ENCODE data around the gene GARIN3.
"Not testable (repeated sequence)": the region's sequence is repeated elsewhere in the genome, so short reads cannot be mapped to it uniquely, and the experiment has no call there.

Gene GARIN3

DNA sequence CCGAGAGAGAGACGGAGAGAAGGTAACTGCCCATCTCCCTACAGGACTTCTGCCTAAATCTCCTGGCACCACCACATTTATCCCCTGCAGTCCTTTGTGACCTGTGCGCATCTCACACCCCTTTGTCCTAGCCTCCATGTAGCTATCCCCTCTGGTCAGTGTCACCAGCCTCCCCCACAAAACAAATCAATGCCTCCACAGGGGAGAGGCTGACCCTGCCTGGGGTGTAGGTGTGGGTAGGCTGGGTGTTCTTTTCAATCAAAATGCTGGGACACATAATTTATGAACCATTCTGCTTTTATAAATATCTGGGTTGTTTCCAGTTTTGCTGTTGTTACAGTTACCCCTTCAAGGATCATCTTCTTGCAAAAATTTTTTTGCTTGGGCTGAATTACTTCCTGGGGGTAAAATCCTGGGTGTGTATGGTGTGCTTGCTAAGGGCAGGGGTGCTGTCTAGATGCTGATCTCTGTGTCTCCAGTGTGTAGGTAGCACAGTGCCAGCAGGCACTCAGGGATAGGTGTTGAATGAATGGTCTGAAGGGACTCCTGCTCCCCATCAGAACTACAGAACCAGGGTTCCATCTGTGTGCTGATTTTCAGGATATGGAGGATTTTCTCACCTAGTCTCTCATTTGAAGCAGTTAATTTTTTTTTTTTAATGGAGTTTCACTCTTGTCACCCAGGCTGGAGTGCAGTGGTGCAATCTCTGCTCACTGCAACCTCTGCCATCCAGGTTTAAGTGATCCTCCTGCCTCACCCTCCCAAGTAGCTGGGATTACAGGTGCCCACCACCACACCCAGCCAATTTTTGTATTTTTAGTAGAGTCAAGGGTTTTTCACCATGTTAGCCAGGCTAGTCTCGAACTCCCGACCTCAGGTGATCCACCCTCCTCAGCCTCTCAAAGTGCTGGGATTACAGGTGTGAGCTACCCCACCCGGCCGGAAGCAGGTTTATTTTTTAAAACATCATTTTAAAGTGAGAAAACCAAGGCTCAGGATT, at the start of gene GARIN3:
Gene GARIN3, minus strand, starts transcription at position 51 of the 1,000 bp plus-strand sequence. CDS start 96 bp downstream, outside the sequence.
- no peak for DNase-seq (ENCODE audit: low spot score)

DNA sequence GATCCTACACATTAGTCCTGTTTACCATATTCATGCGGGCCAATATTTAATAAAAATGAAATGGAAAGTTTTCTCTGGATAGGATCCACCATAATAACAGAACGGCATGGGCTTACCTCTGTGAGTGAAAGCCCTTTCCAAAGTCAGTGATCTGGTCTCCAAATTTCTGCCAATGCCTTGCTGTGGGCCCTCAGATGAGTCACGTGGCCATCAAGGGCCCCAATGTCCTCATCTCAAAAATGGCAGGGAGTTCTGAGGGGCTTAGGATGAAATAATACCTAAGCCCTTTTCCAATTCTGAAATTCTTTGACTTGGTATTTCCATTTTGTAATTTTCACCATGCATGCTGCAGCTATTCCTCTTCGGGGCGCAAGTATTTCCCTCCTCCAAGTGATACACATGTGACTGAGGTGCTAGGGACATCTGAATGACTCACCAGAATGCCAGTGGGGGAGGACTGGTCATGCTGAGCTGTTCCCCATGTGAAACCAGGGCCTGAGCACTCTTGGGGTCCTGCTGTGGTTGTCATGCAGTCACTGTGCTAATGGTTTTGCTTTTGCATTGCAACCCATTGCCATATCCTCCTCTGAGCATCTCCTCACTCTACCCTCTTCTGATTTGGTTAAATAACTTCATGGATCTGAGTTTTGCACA, 49.6 kb upstream of the GARIN3 start:
- DNase-seq (ENCODE audit: low spot score), result no peak

GRCh38 chr5:157214861-157215513, 48.9 kb upstream of the GARIN3 start:
- peak; percentile 33 for DNase-seq (ENCODE audit: low spot score)

GRCh38 chr5:157214415-157214814, 48.4 kb upstream of the GARIN3 start:
- peak; percentile 68 for DNase-seq (ENCODE audit: low spot score)

- no peak for DNase-seq (ENCODE audit: low spot score)
Measured at GRCh38 chr5:157213527-157214243, 47.6 kb upstream of the GARIN3 start.

DNA sequence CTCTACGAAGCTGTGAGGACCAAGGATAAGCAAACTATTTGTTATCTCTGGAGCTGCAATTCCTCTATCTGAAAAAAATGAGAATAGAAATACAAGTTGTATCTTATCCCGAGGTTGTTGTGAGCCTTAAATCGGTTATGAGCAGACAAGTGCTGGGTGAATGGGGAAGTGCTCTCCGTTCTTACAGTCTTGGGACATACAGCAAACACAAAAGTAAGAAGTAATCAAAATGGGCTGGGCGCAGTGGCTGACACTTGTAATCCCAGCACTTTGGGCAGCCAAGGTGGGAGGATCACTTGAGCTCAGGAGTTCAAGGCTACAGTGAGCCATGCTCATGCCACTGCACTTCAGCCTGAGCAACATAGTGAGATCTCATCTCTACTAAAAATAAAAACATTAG, 46.2 kb upstream of the GARIN3 start:
- no peak for DNase-seq (ENCODE audit: low spot score)

DNA sequence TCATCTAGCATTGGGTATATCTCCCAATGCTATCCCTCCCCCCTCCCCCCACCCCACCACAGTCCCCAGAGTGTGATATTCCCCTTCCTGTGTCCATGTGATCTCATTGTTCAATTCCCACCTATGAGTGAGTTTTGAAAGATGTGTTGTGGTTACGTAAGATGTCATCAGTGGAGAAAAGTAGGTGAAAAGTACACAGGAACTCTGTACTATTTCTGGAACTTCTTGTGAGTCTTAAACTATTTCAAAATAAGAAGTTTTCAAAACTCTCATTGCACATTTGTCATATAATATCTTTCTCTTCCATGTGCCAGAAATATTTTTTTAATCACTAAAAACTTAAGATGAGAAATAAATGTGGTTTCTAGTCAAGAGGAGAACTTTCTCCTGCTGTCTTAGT, 44.6 kb upstream of the GARIN3 start:
- DNase-seq (ENCODE audit: low spot score), result not testable (repeated sequence)

GRCh38 chr5:157205708-157206107, 39.6 kb upstream of the GARIN3 start:
- no peak for DNase-seq (ENCODE audit: low spot score)

- DNase-seq (ENCODE audit: low spot score), result peak; percentile 42
Measured at GRCh38 chr5:157204765-157205164, 38.7 kb upstream of the GARIN3 start.

GRCh38 chr5:157203417-157203816, 37.4 kb upstream of the GARIN3 start:
- no peak for DNase-seq (ENCODE audit: low spot score)

DNA sequence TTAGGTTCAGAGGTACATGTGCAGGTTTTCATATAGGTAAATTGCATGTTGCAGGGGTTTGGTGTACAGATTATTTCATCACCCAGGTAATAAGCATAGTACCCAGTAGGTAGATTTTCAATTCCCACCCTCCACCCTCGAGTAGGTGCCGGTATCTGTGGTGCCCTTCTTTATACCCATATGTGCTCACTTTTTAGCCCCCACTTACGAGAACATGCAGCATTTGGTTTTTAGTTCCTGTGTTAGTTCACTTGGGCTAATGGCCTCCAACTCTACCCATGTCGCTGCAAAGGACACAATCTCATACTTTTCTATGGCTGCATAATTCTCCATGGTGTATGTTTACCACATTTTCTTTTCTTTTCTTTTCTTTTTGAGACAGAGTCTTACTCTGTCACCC, 35.8 kb upstream of the GARIN3 start:
- no peak for DNase-seq (ENCODE audit: low spot score)

GRCh38 chr5:157198277-157198986, 32.4 kb upstream of the GARIN3 start:
- no peak for DNase-seq (ENCODE audit: low spot score)

- DNase-seq (ENCODE audit: low spot score), result no peak
Measured at GRCh38 chr5:157197086-157197485, 31.0 kb upstream of the GARIN3 start.

- no peak for DNase-seq (ENCODE audit: low spot score)
Measured at GRCh38 chr5:157196045-157196444, 30.0 kb upstream of the GARIN3 start.

GRCh38 chr5:157193699-157194424, 27.8 kb upstream of the GARIN3 start:
- DNase-seq (ENCODE audit: low spot score), result no peak

DNA sequence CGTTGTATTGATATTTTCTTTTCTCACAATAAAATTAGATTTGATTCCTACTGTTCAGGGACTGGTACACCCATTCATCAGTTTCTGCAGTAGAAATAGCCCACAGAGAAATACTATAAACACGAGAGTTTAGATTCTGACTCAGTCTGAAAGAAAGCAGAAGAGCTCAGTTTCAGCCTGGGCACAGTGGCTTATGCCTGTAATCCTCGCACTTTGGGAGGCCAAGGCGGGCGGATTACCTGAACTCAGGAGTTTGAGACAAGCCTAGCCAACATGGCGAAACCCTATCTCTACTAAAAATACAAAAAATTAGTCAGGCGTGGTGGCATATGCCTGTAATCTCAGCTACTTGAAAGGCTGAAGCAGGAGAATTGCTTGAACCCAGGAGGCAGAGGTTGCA, 23.2 kb upstream of the GARIN3 start:
- DNase-seq (ENCODE audit: low spot score), result no peak

DNA sequence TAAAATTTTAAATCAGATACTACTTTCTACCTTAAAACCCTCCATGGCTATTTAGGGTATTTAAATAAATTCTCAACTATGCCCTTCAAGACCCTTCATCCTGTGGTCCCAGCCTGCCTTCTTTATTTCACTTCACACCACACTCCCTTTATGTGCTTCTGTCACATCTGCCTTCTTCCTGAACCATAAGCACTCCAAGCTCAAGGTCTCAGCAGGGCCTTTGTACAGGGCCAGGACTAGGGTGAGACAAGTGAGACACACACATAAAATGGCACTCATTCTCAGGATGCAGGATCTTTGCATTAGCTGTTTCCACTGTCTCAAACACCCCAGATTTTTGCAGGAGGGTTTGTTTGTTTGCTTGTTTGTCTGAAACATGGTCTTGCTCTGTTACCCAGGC, 22.2 kb upstream of the GARIN3 start:
- DNase-seq (ENCODE audit: low spot score), result no peak

GRCh38 chr5:157187046-157187754, 21.1 kb upstream of the GARIN3 start:
- DNase-seq (ENCODE audit: low spot score), result no peak

GRCh38 chr5:157186309-157187045, 20.4 kb upstream of the GARIN3 start:
- no peak for DNase-seq (ENCODE audit: low spot score)
